Mesendoderm (in vitro differentiated cells): ENCODE measurements around the gene PCAT6.

Source experiments
- DNase-seq: peaks from one replicate; pipeline ENCODE4 v3.0.0; 2013
- H2AK5ac ChIP-seq: 2 replicates; pipeline ENCODE4 v1.6.1; 2013; ENCODE audit warnings: low read length, inconsistent platforms
- H2BK120ac ChIP-seq: 2 replicates; pipeline ENCODE4 v1.6.1; 2013; ENCODE audit warnings: low read depth, mild to moderate bottlenecking, low read length, moderate library complexity, mixed read lengths
- H2BK15ac ChIP-seq: replicated peaks from 2 replicates; pipeline ENCODE4 v1.6.1; 2013; ENCODE audit warnings: low read depth, mild to moderate bottlenecking, moderate library complexity
- H2BK5ac ChIP-seq: 2 replicates; pipeline ENCODE4 v1.6.1; 2013; ENCODE audit warnings: low read length, inconsistent platforms
- H3K18ac ChIP-seq: 2 replicates; pipeline ENCODE4 v1.6.1; 2013; ENCODE audit warnings: mild to moderate bottlenecking, low read length, mixed read lengths
- H3K23ac ChIP-seq: one replicate; pipeline ENCODE4 v1.6.1; 2013; ENCODE audit warnings: low read length
- H3K27ac ChIP-seq: 2 replicates; pipeline ENCODE4 v1.5.1; 2013; ENCODE audit warnings: low read depth, mild to moderate bottlenecking, inconsistent platforms, low read length, moderate library complexity
- H3K27me3 ChIP-seq: 2 replicates; pipeline ENCODE4 v1.6.1; 2013; ENCODE audit warnings: low read length, control low read depth, mild to moderate bottlenecking, inconsistent platforms; ENCODE audit not compliant: insufficient read depth, poor library complexity
- H3K36me3 ChIP-seq: 2 replicates; pipeline ENCODE4 v1.6.1; 2013; ENCODE audit warnings: low read length, inconsistent platforms; ENCODE audit not compliant: control insufficient read depth, insufficient read depth
- H3K4ac ChIP-seq: one replicate; pipeline ENCODE4 v1.6.1; 2013; ENCODE audit warnings: low read depth, mild to moderate bottlenecking, low read length, moderate library complexity
- H3K4me1 ChIP-seq: 2 replicates; pipeline ENCODE4 v1.6.1; 2013; ENCODE audit warnings: low read depth, low read length, inconsistent platforms; ENCODE audit not compliant: control insufficient read depth
- H3K4me2 ChIP-seq: 2 replicates; pipeline ENCODE4 v1.6.1; 2013; ENCODE audit warnings: low read length
- H3K4me3 ChIP-seq: 2 replicates; pipeline ENCODE4 v1.5.1; 2013; ENCODE audit warnings: mild to moderate bottlenecking, low read length
- H3K56ac ChIP-seq: one replicate; pipeline ENCODE4 v1.6.1; 2013; ENCODE audit warnings: low read length
- H3K79me1 ChIP-seq: 2 replicates; pipeline ENCODE4 v1.6.1; 2013; ENCODE audit warnings: low read length, inconsistent platforms
- H3K79me2 ChIP-seq: 2 replicates; pipeline ENCODE4 v1.6.1; 2013; ENCODE audit warnings: mild to moderate bottlenecking, low read length; ENCODE audit not compliant: control insufficient read depth, insufficient read depth
- H3K9ac ChIP-seq: 2 replicates; pipeline ENCODE4 v1.6.1; 2013; ENCODE audit warnings: low read length, inconsistent platforms
- H4K5ac ChIP-seq: one replicate; pipeline ENCODE4 v1.6.1; 2013; ENCODE audit warnings: low read length
- H4K8ac ChIP-seq: one replicate; pipeline ENCODE4 v1.6.1; 2013; ENCODE audit warnings: low read depth, mild to moderate bottlenecking, control low read depth, low read length, moderate library complexity
- WGBS: extraction: QIAGEN DNeasy Blood & Tissue Kit; methylation state at CpG from one replicate; pipeline ENCODE4 v1.1.7; 2013; ENCODE audit warnings: low lambda C conversion rate, missing lambda C conversion rate; ENCODE audit not compliant: insufficient coverage; ENCODE audit errors: extremely low coverage; 5-methylcytosine and 5-hydroxymethylcytosine counted together

Gene PCAT6

DNA sequence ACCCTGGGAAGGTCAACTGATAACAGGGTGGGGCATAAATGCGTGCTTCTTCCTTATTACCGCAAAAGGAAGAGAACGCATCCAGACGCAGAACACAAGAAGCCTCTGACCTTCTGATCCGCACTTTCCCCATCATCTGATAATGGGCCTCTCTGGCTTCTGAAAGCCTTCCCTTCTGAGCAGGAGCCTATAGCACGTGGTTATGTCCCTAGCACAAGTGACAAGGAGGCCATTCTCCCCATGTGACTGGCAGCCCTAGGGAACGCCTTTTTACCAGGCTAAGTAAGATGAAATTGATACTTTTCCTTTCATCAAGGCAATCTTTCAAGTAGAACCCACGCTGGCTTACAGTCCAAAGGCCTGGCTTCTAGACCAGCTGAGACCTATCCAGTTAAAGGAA lies 44.0 kb downstream of the PCAT6 start:
- Histone ChIP-seq H3K4me3 (no peak overlapping the region), H3K4ac (no peak overlapping the region), H2BK120ac (no peak overlapping the region), H3K27ac (no peak overlapping the region), H3K9ac (no peak overlapping the region), H4K8ac (no peak overlapping the region), H2BK15ac (no peak overlapping the region), H3K4me2 (no peak overlapping the region), H2AK5ac (no peak overlapping the region), H3K23ac (no peak overlapping the region), H3K79me2 (peaks cover 3% of the 10 kb centered on the region), H3K27me3 (no peaks in the 10 kb centered on the region), H2BK5ac (no peak overlapping the region), H3K18ac (no peak overlapping the region), H3K4me1 (no peaks in the 10 kb centered on the region), H3K56ac (no peak overlapping the region), H3K79me1 (peaks cover 3% of the 10 kb centered on the region), H4K5ac (no peak overlapping the region), H3K36me3 (peaks cover 3% of the 10 kb centered on the region)
- no peak for DNase-seq
- WGBS, result no CpG with 5 or more reads among the region's 8 CpGs

GRCh38 chr1:202856014-202856413 lies 45.3 kb downstream of the PCAT6 start:
- Histone ChIP-seq H3K18ac (no peak overlapping the region), H3K4me2 (no peak overlapping the region), H4K8ac (no peak overlapping the region), H3K23ac (no peak overlapping the region), H3K27me3 (no peaks in the 10 kb centered on the region), H3K79me2 (peaks cover 6% of the 10 kb centered on the region), H3K4ac (no peak overlapping the region), H3K36me3 (peaks cover 3% of the 10 kb centered on the region), H3K4me1 (no peaks in the 10 kb centered on the region), H2AK5ac (no peak overlapping the region), H4K5ac (no peak overlapping the region), H3K27ac (no peak overlapping the region), H2BK15ac (no peak overlapping the region), H2BK5ac (no peak overlapping the region), H3K9ac (no peak overlapping the region), H3K56ac (no peak overlapping the region), H3K4me3 (no peak overlapping the region), H3K79me1 (peaks cover 6% of the 10 kb centered on the region), H2BK120ac (no peak overlapping the region)
- no peak for DNase-seq
- no CpG with 5 or more reads among the region's 2 CpGs for WGBS

GRCh38 chr1:202857136-202857610 lies 46.4 kb downstream of the PCAT6 start:
- Histone ChIP-seq H3K18ac (no peak overlapping the region), H3K79me2 (peaks cover 6% of the 10 kb centered on the region), H2BK120ac (no peak overlapping the region), H3K27ac (no peak overlapping the region), H2BK15ac (no peak overlapping the region), H3K9ac (no peak overlapping the region), H3K4me1 (no peaks in the 10 kb centered on the region), H2AK5ac (no peak overlapping the region), H3K79me1 (peaks cover 6% of the 10 kb centered on the region), H3K56ac (no peak overlapping the region), H4K5ac (no peak overlapping the region), H3K27me3 (no peaks in the 10 kb centered on the region), H3K36me3 (peaks cover 3% of the 10 kb centered on the region), H3K23ac (no peak overlapping the region), H3K4ac (no peak overlapping the region), H4K8ac (no peak overlapping the region), H3K4me2 (no peak overlapping the region), H3K4me3 (no peak overlapping the region), H2BK5ac (no peak overlapping the region)
- no peak for DNase-seq
- no CpG with 5 or more reads among the region's 4 CpGs for WGBS

DNA sequence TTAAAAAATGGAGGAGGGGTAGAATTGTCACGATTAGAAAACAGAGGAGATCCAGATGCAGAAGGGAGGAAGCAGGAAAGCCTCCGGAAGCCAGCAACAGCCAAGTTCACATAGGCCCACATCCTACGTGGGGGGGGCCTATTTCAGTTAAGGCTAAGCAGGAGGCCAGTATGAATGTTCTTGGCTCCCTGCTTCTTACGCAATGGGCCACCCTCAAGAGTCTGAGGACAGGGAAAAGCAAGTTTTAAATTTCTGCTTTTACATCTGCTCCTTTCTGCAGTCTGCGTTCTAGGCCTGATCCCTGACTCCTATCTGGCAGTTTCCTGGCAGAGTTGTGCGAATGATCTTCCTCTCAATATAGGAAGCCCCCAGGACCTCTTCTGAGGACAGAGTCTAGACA lies 47.6 kb downstream of the PCAT6 start:
- Histone ChIP-seq H3K4me3 (no peak overlapping the region), H3K79me1 (peaks cover 6% of the 10 kb centered on the region), H3K4me2 (no peak overlapping the region), H4K8ac (no peak overlapping the region), H2BK5ac (no peak overlapping the region), H4K5ac (no peak overlapping the region), H2BK15ac (no peak overlapping the region), H3K27ac (no peak overlapping the region), H3K79me2 (peaks cover 6% of the 10 kb centered on the region), H3K23ac (no peak overlapping the region), H2BK120ac (no peak overlapping the region), H3K56ac (no peak overlapping the region), H3K4ac (no peak overlapping the region), H2AK5ac (no peak overlapping the region), H3K27me3 (no peaks in the 10 kb centered on the region), H3K9ac (no peak overlapping the region), H3K36me3 (peaks cover 3% of the 10 kb centered on the region), H3K4me1 (no peaks in the 10 kb centered on the region), H3K18ac (no peak overlapping the region)
- WGBS, result no CpG with 5 or more reads among the region's 6 CpGs
- no peak for DNase-seq

DNA sequence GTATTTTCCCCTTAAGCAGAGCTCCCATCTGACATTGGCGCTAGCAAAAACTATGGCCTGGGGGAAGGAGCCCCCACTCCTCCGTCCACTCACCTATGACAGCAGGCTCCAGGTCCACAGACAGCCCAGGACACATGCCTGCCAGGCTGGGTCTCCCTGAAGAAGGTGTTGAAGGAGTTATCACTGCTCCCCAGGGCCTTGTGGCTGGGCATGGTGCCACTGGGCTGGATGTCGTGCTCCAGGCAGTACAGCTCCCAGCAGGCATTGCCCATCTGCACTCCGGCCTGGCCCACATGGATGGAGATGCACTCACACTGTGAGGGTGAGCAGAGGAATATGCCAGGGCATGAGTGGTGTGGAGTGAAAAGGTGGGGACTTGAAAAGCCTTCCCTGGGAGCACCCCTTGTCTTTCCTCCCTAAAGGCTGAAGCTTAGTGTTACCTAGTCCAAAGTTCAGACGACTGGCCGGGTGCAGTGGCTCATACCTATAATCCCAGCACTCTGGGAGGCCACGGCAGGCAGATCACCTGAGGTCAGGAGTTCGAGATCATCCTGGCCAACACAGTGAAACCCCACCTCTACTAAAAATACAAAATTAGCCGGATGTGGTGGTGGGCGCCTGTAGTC lies 48.1 kb downstream of the PCAT6 start:
- no CpG with 5 or more reads among the region's 10 CpGs for WGBS

More for the DNA sequence above, 48.1 kb downstream of the PCAT6 start:
- Histone ChIP-seq H2BK120ac (no peak overlapping the region), H4K5ac (no peak overlapping the region), H3K4me2 (no peak overlapping the region), H3K79me2 (peaks cover 6% of the 10 kb centered on the region), H3K27ac (no peak overlapping the region), H3K4me1 (no peaks in the 10 kb centered on the region), H3K9ac (no peak overlapping the region), H3K27me3 (no peaks in the 10 kb centered on the region), H2AK5ac (no peak overlapping the region), H3K56ac (no peak overlapping the region), H4K8ac (no peak overlapping the region), H3K23ac (no peak overlapping the region), H3K79me1 (peaks cover 6% of the 10 kb centered on the region), H3K18ac (no peak overlapping the region), H3K4ac (no peak overlapping the region), H2BK5ac (no peak overlapping the region), H2BK15ac (no peak overlapping the region), H3K4me3 (no peak overlapping the region), H3K36me3 (peaks cover 3% of the 10 kb centered on the region)
- no peak for DNase-seq
